Sigmoid colon (tissue), 7 donors: ENCODE results near the gene CUX1. TPM values are rescaled to one million over a fixed set of nuclear protein-coding genes. Genes with fewer than 3 reads are reported as not detected.

Experiments used
- DNase-seq: peaks from one replicate; pipeline ENCODE4 v3.0.0-alpha.2; 2019
- H3K27ac ChIP-seq, 4 donors: fragments of 200-600 bp; sonication (generic); one replicate each; pipeline ENCODE4 v1.5.1; 2016 to 2019; ENCODE audit warnings: mild to moderate bottlenecking in 1 of 4
- H3K27me3 ChIP-seq, 3 donors: fragments of 200-600 bp; sonication (generic); one replicate each; pipeline ENCODE4 v1.5.1; 2019; ENCODE audit warnings: mild to moderate bottlenecking in 1 of 3
- H3K36me3 ChIP-seq, 4 donors: fragments of 200-600 bp; sonication (generic); one replicate each; pipeline ENCODE4 v1.5.1; 2016 to 2019
- H3K4me1 ChIP-seq, 4 donors: fragments of 200-600 bp; sonication (generic); one replicate each; pipeline ENCODE4 v1.5.1; 2017 to 2019
- H3K4me3 ChIP-seq, 4 donors: fragments of 200-600 bp; sonication (generic); one replicate each; pipeline ENCODE4 v1.5.1; 2017 to 2019; ENCODE audit warnings: mild to moderate bottlenecking in 2 of 4, moderate library complexity in 1 of 4
- H3K9me3 ChIP-seq, 4 donors: fragments of 200-600 bp in 3 of 4; sonication (generic) in 3 of 4; one replicate each; pipeline versions ENCODE4 v1.5.1 to v1.6.1; 2013 to 2019
- EP300 ChIP-seq, 4 donors: sonication (generic); formaldehyde crosslinking; IDR thresholded peaks; one replicate each; pipeline ENCODE4 v1.6.1; 2017; ENCODE audit warnings: antibody characterized with exemption in 4 of 4
- POLR2A ChIP-seq, 2 donors: fragments of 450-650 bp; IDR thresholded peaks; one replicate each; pipeline ENCODE4 v1.6.1; 2016; ENCODE audit warnings: antibody characterized with exemption in 2 of 2, mild to moderate bottlenecking in 2 of 2, moderate library complexity in 2 of 2
- POLR2AphosphoS5 ChIP-seq, 4 donors: sonication (generic); formaldehyde crosslinking; IDR thresholded peaks; one replicate each; pipeline ENCODE4 v1.6.1; 2017; ENCODE audit warnings: antibody characterized with exemption in 4 of 4
- WGBS, 2 donors: extraction: QIAGEN DNeasy Blood & Tissue Kit; methylation state at CpG; one replicate each; pipeline ENCODE4 v1.1.7; 2013; 5-methylcytosine and 5-hydroxymethylcytosine counted together
- intact Hi-C: fragments of 100-400 bp; cut with DNase I; formaldehyde crosslinking; loops from one replicate; pipeline ENCODE4 v1.15.1; 2023
- polyA plus RNA-seq, 3 donors: library from polyadenylated mRNA; stranded (reverse); fragments of 200-250 nt; gene quantifications; one replicate each; pipeline ENCODE4 v1.2.3, GENCODE V29; 2013
- total RNA-seq, 4 donors: library from RNA; depleted of rRNA; stranded (reverse); fragments of >200 nt; gene quantifications; one replicate each; pipeline ENCODE4 v1.1.0, GENCODE V29; 2016
- TF ChIP-seq, protein P1 (sequence below), 4 experiments: fragments of 450-650 bp in 3 of 4; fragments of 200-600 bp in 1 of 4; IDR thresholded peaks; one replicate each; pipeline ENCODE4 v1.5.1; 2016 to 2019; ENCODE audit warnings: antibody characterized with exemption in 4 of 4, mild to moderate bottlenecking in 3 of 4, moderate library complexity in 2 of 4
- donor health status: healthy with polysubstance abuse.
- donor health status: Bipolar disorder and iron deficiency.
- donor health status: healthy.

The CUX1 gene
- total and polyA plus RNA-seq, 7 donors, result 46.7 to 127 (median 49.9) TPM

GRCh38 chr7:101954499-101954898 is 137.1 kb downstream of the CUX1 start:
- 81 to 87% methylated on average over 5 of the region's 5 CpGs for WGBS, 2 donors
- Histone ChIP-seq H3K36me3 (no peaks in the 10 kb centered on the region), H3K9me3 (no peaks in the 10 kb centered on the region), H3K4me3 (no peak overlapping the region), H3K27me3 (no peaks in the 10 kb centered on the region), H3K4me1 (peaks cover 0 to 93% (median 76%) of the 10 kb centered on the region in 4 donors), H3K27ac (peak overlapping the region; percentile 85 to 93 (median 87))
- intact Hi-C loops, result loop anchor here (5.0 kb wide), 1 partner anchor 72 kb away; no protein-coding TSS in a partner anchor
- no peak for DNase-seq
- TF ChIP-seq EP300 (IDR thresholded peaks at IDR 0.05), result no peak
- no peak for TF ChIP-seq POLR2AphosphoS5 (IDR thresholded peaks at IDR 0.05)
- TF ChIP-seq, protein P1, sequence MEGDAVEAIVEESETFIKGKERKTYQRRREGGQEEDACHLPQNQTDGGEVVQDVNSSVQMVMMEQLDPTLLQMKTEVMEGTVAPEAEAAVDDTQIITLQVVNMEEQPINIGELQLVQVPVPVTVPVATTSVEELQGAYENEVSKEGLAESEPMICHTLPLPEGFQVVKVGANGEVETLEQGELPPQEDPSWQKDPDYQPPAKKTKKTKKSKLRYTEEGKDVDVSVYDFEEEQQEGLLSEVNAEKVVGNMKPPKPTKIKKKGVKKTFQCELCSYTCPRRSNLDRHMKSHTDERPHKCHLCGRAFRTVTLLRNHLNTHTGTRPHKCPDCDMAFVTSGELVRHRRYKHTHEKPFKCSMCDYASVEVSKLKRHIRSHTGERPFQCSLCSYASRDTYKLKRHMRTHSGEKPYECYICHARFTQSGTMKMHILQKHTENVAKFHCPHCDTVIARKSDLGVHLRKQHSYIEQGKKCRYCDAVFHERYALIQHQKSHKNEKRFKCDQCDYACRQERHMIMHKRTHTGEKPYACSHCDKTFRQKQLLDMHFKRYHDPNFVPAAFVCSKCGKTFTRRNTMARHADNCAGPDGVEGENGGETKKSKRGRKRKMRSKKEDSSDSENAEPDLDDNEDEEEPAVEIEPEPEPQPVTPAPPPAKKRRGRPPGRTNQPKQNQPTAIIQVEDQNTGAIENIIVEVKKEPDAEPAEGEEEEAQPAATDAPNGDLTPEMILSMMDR (IDR thresholded peaks at IDR 0.05), result no peak
- no peak for TF ChIP-seq POLR2A (IDR thresholded peaks at IDR 0.05)

GRCh38 chr7:101956130-101956529 is 138.7 kb downstream of the CUX1 start:
- DNase-seq, result no peak
- intact Hi-C loops, result no loop called here

GRCh38 chr7:101957744-101958525 is 140.5 kb downstream of the CUX1 start:
- Histone ChIP-seq H3K4me3 (no peak overlapping the region), H3K4me1 (peaks cover 0 to 85% (median 72%) of the 10 kb centered on the region in 4 donors), H3K27me3 (no peaks in the 10 kb centered on the region), H3K36me3 (no peaks in the 10 kb centered on the region), H3K9me3 (no peaks in the 10 kb centered on the region), H3K27ac (peak overlapping the region in 3 of 4 donors; percentile 58 to 93 (median 71))
- intact Hi-C loops, result no loop called here
- no peak for TF ChIP-seq EP300 (IDR thresholded peaks at IDR 0.05)
- no peak for TF ChIP-seq POLR2A (IDR thresholded peaks at IDR 0.05)
- TF ChIP-seq POLR2AphosphoS5 (IDR thresholded peaks at IDR 0.05), result no peak
- TF ChIP-seq, protein P1 (IDR thresholded peaks at IDR 0.05), result no peak
- WGBS, 2 donors, result 85 to 88% methylated on average over 12 of the region's 12 CpGs
- no peak for DNase-seq

More at GRCh38 chr7:101956130-101956529, 138.7 kb downstream of the CUX1 start:
- 91 to 93% methylated on average over 12 of the region's 12 CpGs for WGBS, 2 donors
- Histone ChIP-seq H3K4me3 (no peak overlapping the region), H3K27ac (peak overlapping the region in 2 of 4 donors; percentile 86 to 93), H3K4me1 (peaks cover 0 to 85% (median 70%) of the 10 kb centered on the region in 4 donors), H3K36me3 (no peaks in the 10 kb centered on the region), H3K9me3 (no peaks in the 10 kb centered on the region), H3K27me3 (no peaks in the 10 kb centered on the region)
- TF ChIP-seq EP300 (IDR thresholded peaks at IDR 0.05), result no peak
- TF ChIP-seq POLR2A (IDR thresholded peaks at IDR 0.05), result no peak
- no peak for TF ChIP-seq POLR2AphosphoS5 (IDR thresholded peaks at IDR 0.05)
- TF ChIP-seq, protein P1 (IDR thresholded peaks at IDR 0.05), result no peak

DNA sequence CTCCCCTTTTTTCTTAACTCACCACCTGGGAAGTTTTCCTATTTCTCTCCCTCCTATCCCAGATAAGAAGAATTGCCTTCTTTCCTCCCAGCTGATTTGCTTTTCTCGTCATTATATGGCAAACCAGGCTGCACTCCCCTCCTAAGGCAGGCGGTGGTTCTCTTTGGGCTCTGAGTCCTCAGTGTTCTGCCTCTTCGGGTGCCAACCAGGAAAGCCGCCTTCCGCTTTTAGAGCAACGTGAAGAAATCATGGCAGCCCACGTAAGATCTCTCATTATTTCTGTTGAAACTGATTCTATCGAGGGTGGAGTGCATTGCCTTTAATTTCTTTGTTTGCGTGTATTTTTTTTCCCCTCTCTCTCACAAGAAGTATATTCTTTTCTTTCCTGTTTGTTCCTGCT is 141.9 kb downstream of the CUX1 start:
- no peak for DNase-seq
- TF ChIP-seq, protein P1 (IDR thresholded peaks at IDR 0.05), result no peak
- no peak for TF ChIP-seq POLR2AphosphoS5 (IDR thresholded peaks at IDR 0.05)
- intact Hi-C loops, result no loop called here
- WGBS, 2 donors, result 87 to 90% methylated on average over 9 of the region's 9 CpGs
- H3K36me3 ChIP-seq, result no peaks in the 10 kb centered on the region
- peak overlapping the region in 3 of 4 donors; percentile 41 to 93 (median 71) for H3K27ac ChIP-seq
- H3K4me3 ChIP-seq, result no peak overlapping the region
- H3K4me1 ChIP-seq, result peaks cover 0 to 76% (median 64%) of the 10 kb centered on the region in 4 donors
- no peaks in the 10 kb centered on the region for H3K9me3 ChIP-seq
- H3K27me3 ChIP-seq, result no peaks in the 10 kb centered on the region
